Adipose tissue (tissue), 3 donors: ENCODE measurements around the gene P2RY10. TPM values are rescaled to one million over a fixed set of nuclear protein-coding genes. Genes with fewer than 3 reads are reported as not detected.
"Not testable (repeated sequence)": the region's sequence is repeated elsewhere in the genome, so short reads cannot be mapped to it uniquely, and the experiment has no call there.

Source experiments
- H3K27ac ChIP-seq: one replicate; pipeline ENCODE4 v1.5.1; 2013; ENCODE audit warnings: low read depth, low read length
- WGBS, 3 donors: extraction: QIAGEN DNeasy Blood & Tissue Kit; methylation state at CpG; one replicate each; pipeline ENCODE4 v1.1.7; 2013; 5-methylcytosine and 5-hydroxymethylcytosine counted together
- polyA plus RNA-seq, 3 donors: library from polyadenylated mRNA; stranded (reverse); fragments of 200-250 nt; gene quantifications; one replicate each; pipeline ENCODE4 v1.2.3, GENCODE V29; 2013
- donor health status: healthy with polysubstance abuse.
- donor health status: Bipolar disorder and iron deficiency.
- donor health status: healthy.

The P2RY10 gene
- polyA plus RNA-seq, 3 donors, result 0.20 to 0.73 TPM; not detected in 1

DNA sequence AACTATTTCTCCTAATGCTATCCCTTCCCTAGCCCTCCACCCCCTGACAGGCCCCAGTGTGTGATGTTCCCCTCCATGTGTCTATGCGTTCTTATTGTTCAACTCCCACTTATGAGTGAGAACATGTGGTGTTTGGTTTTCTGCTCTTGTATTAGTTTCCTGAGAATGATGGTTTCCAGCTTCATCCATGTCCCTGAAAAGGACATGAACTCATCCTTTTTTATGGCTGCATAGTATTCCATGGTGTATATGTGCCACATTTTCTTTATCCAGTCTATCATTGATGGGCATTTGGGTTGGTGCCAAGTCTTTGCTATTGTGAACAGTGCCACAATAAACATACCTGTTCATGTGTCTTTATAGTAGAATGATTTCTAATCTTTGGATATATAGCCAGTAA lies 62.3 kb downstream of the P2RY10 start:
- not testable (repeated sequence) for H3K27ac ChIP-seq
- 83 to 92% (median 89%) methylated on average over 1 of the region's 1 CpG for WGBS, 3 donors

Other genes with a start within 250 kb of the P2RY10 start
- under 1 TPM; 0.05 to 0.45 (median 0.12) TPM for gene LPAR4, start 197.7 kb upstream of the P2RY10 start, polyA plus RNA-seq
- under 1 TPM in 2 of 3 donors, not detected in 1; 0.05 to 0.24 TPM for gene GPR174, start 199.3 kb downstream of the P2RY10 start, polyA plus RNA-seq